Large intestine (tissue), 3 donors: Measurements from ENCODE around the gene POTEJ. TPM values are rescaled to one million over a fixed set of nuclear protein-coding genes. Genes with fewer than 3 reads are reported as not detected.
"Not testable (repeated sequence)": the region's sequence is repeated elsewhere in the genome, so short reads cannot be mapped to it uniquely, and the experiment has no call there.

Experiments
- DNase-seq, 2 donors: peaks; one replicate each; pipeline versions ENCODE4 v3.0.0 to v3.0.0-alpha.2; 2013
- H3K27ac ChIP-seq: one replicate; pipeline ENCODE4 v1.5.1; 2013; ENCODE audit warnings: low read length
- H3K27me3 ChIP-seq: 2 replicates; pipeline ENCODE4 v1.6.1; 2013; ENCODE audit warnings: low read length; ENCODE audit not compliant: control insufficient read depth, insufficient read depth
- H3K36me3 ChIP-seq: 2 replicates; pipeline ENCODE4 v1.6.1; 2013; ENCODE audit warnings: low read length; ENCODE audit not compliant: control insufficient read depth, insufficient read depth
- H3K4me1 ChIP-seq: one replicate; pipeline ENCODE4 v1.6.1; 2013; ENCODE audit warnings: low read length; ENCODE audit not compliant: control insufficient read depth, insufficient read depth
- H3K4me3 ChIP-seq: one replicate; pipeline ENCODE4 v1.5.1; 2013; ENCODE audit warnings: low read length
- H3K9me3 ChIP-seq: one replicate; pipeline ENCODE4 v1.6.1; 2013; ENCODE audit warnings: mild to moderate bottlenecking, low read depth, low read length, moderate library complexity; ENCODE audit not compliant: control insufficient read depth
- WGBS: methylation state at CpG from one replicate; pipeline ENCODE4 v1.1.5; 2013; ENCODE audit warnings: low lambda C conversion rate; ENCODE audit not compliant: insufficient coverage; 5-methylcytosine and 5-hydroxymethylcytosine counted together
- polyA plus RNA-seq: library from polyadenylated mRNA; unstranded; fragments of 120-200 nt; gene quantifications from one replicate; pipeline ENCODE4 v1.2.1, GENCODE V29; 2013

Gene POTEJ
- polyA plus RNA-seq, 1 donor = 0.07 TPM

- H3K27me3 ChIP-seq, H3K27ac ChIP-seq, H3K36me3 ChIP-seq, H3K4me1 ChIP-seq, H3K4me3 ChIP-seq, DNase-seq, H3K9me3 ChIP-seq: not testable (repeated sequence)
- no CpG with 5 or more reads among the region's 11 CpGs for WGBS
Observed at GRCh38 chr2:130588688-130589458, 22.4 kb upstream of the POTEJ start.

- WGBS = no CpG with 5 or more reads among the region's 8 CpGs
- not testable (repeated sequence) for H3K27ac ChIP-seq, H3K4me1 ChIP-seq, H3K9me3 ChIP-seq, H3K36me3 ChIP-seq, H3K27me3 ChIP-seq, H3K4me3 ChIP-seq, DNase-seq
Observed at GRCh38 chr2:130590170-130590841, 20.9 kb upstream of the POTEJ start.

GRCh38 chr2:130590842-130591359, 20.3 kb upstream of the POTEJ start:
- no CpG with 5 or more reads among the region's 7 CpGs for WGBS
- DNase-seq, H3K9me3 ChIP-seq, H3K27me3 ChIP-seq, H3K4me1 ChIP-seq, H3K36me3 ChIP-seq, H3K27ac ChIP-seq, H3K4me3 ChIP-seq: not testable (repeated sequence)

GRCh38 chr2:130592791-130593414, 18.3 kb upstream of the POTEJ start:
- H3K9me3 ChIP-seq, H3K27ac ChIP-seq, DNase-seq, H3K36me3 ChIP-seq, H3K4me3 ChIP-seq, H3K27me3 ChIP-seq, H3K4me1 ChIP-seq: not testable (repeated sequence)
- no CpG with 5 or more reads among the region's 40 CpGs for WGBS

GRCh38 chr2:130594011-130594410, 17.2 kb upstream of the POTEJ start:
- not testable (repeated sequence) for DNase-seq, H3K36me3 ChIP-seq, H3K27me3 ChIP-seq, H3K9me3 ChIP-seq, H3K4me1 ChIP-seq, H3K27ac ChIP-seq, H3K4me3 ChIP-seq
- no CpG with 5 or more reads among the region's 4 CpGs for WGBS

GRCh38 chr2:130596757-130597156, 14.5 kb upstream of the POTEJ start:
- not testable (repeated sequence) for H3K27ac ChIP-seq, DNase-seq

GRCh38 chr2:130597994-130598393, 13.2 kb upstream of the POTEJ start:
- H3K9me3 ChIP-seq, H3K27ac ChIP-seq, DNase-seq, H3K36me3 ChIP-seq, H3K27me3 ChIP-seq, H3K4me1 ChIP-seq, H3K4me3 ChIP-seq: not testable (repeated sequence)
- WGBS = no CpG with 5 or more reads among the region's 22 CpGs

More at GRCh38 chr2:130596757-130597156, 14.5 kb upstream of the POTEJ start:
- H3K27me3 ChIP-seq, H3K4me1 ChIP-seq, H3K9me3 ChIP-seq, H3K4me3 ChIP-seq, H3K36me3 ChIP-seq: not testable (repeated sequence)
- no CpG with 5 or more reads among the region's 6 CpGs for WGBS

GRCh38 chr2:130598463-130598862, 12.8 kb upstream of the POTEJ start:
- not testable (repeated sequence) for H3K27me3 ChIP-seq, H3K9me3 ChIP-seq, H3K27ac ChIP-seq, H3K4me3 ChIP-seq, DNase-seq, H3K36me3 ChIP-seq, H3K4me1 ChIP-seq
- WGBS = no CpG with 5 or more reads among the region's 15 CpGs

- H3K27me3 ChIP-seq, H3K9me3 ChIP-seq, H3K4me1 ChIP-seq, H3K36me3 ChIP-seq, DNase-seq, H3K4me3 ChIP-seq, H3K27ac ChIP-seq: not testable (repeated sequence)
- WGBS = no CpG with 5 or more reads among the region's 6 CpGs
Observed at GRCh38 chr2:130599393-130599792, 11.8 kb upstream of the POTEJ start, which contains the start of gene CFC1. Gene CFC1, minus strand, starts transcription at chr2:130599575. Its CDS starts 288 bp downstream, at chr2:130599287.

- not testable (repeated sequence) for DNase-seq, H3K36me3 ChIP-seq
- WGBS = no CpG with 5 or more reads among the region's 9 CpGs
Observed at GRCh38 chr2:130599926-130600325, 11.3 kb upstream of the POTEJ start.

More at GRCh38 chr2:130599926-130600325, 11.3 kb upstream of the POTEJ start:
- H3K4me1 ChIP-seq, H3K27me3 ChIP-seq, H3K4me3 ChIP-seq, H3K27ac ChIP-seq, H3K9me3 ChIP-seq: not testable (repeated sequence)
